BJ (cell line): Measurements from ENCODE around the gene ANKRD1. TPM values are rescaled to one million over a fixed set of nuclear protein-coding genes. Genes with fewer than 3 reads are reported as not detected.

Source experiments
- CTCF ChIA-PET: fragments of 350-600 bp; formaldehyde crosslinking; extraction: SDS; loops from one replicate; lab custom pipeline; 2021; ENCODE audit warnings: antibody characterized with exemption, inconsistent platforms; lab: Yijun Ruan, JAX
- POLR2A ChIA-PET: fragments of 300-600 bp; sonication (Branson Sonifier 250); formaldehyde crosslinking; extraction: SDS; loops from one replicate; lab custom pipeline; 2021; ENCODE audit warnings: antibody characterized with exemption; lab: Charles Lee
- DNase-seq: peaks from one replicate; pipeline ENCODE4 v3.0.0-alpha.2; 2011; ENCODE audit warnings: low read depth
- H3K27me3 ChIP-seq: 2 replicates; pipeline ENCODE4 v1.6.0; 2011; ENCODE audit warnings: low read length; ENCODE audit not compliant: control insufficient read depth, insufficient read depth
- H3K36me3 ChIP-seq: 2 replicates; pipeline ENCODE4 v1.5.1; 2011; ENCODE audit warnings: low read length; ENCODE audit not compliant: control insufficient read depth, insufficient read depth
- H3K4me3 ChIP-seq: 2 replicates; pipeline ENCODE4 v1.5.1; 2011; ENCODE audit warnings: low read depth, mild to moderate bottlenecking, control low read depth, low read length
- polyA plus RNA-seq: library from polyadenylated mRNA; depleted of rRNA; stranded (reverse); fragments of >200 nt; gene quantifications from 2 replicates; pipeline ENCODE4 v1.2.3, GENCODE V29; 2011
- TF ChIP-seq, protein P1 (sequence below): IDR thresholded peaks from 2 replicates; pipeline ENCODE4 v1.5.1; 2011; ENCODE audit warnings: low read depth, mild to moderate bottlenecking, control low read depth, inconsistent platforms, low read length, moderate library complexity; ENCODE audit not compliant: insufficient read depth

ANKRD1 gene
- polyA plus RNA-seq, 1 experiment = 2.2 TPM

- CTCF ChIA-PET = interaction anchor here (1.2 to 5.1 kb wide), 3 partner anchors 13 to 283 kb away, joined by 5 to 62 read pairs (median 6); no protein-coding TSS in a partner anchor
- TF ChIP-seq, protein P1, sequence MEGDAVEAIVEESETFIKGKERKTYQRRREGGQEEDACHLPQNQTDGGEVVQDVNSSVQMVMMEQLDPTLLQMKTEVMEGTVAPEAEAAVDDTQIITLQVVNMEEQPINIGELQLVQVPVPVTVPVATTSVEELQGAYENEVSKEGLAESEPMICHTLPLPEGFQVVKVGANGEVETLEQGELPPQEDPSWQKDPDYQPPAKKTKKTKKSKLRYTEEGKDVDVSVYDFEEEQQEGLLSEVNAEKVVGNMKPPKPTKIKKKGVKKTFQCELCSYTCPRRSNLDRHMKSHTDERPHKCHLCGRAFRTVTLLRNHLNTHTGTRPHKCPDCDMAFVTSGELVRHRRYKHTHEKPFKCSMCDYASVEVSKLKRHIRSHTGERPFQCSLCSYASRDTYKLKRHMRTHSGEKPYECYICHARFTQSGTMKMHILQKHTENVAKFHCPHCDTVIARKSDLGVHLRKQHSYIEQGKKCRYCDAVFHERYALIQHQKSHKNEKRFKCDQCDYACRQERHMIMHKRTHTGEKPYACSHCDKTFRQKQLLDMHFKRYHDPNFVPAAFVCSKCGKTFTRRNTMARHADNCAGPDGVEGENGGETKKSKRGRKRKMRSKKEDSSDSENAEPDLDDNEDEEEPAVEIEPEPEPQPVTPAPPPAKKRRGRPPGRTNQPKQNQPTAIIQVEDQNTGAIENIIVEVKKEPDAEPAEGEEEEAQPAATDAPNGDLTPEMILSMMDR = no peak
- H3K36me3 ChIP-seq = no peaks in the 10 kb centered on the region
- no peaks in the 10 kb centered on the region for H3K27me3 ChIP-seq
- DNase-seq = no peak
- POLR2A ChIA-PET = no interaction called here
- H3K4me3 ChIP-seq = no peak overlapping the region
These were observed 47.0 kb upstream of the ANKRD1 start for GRCh38 chr10:90967865-90968264.

DNA sequence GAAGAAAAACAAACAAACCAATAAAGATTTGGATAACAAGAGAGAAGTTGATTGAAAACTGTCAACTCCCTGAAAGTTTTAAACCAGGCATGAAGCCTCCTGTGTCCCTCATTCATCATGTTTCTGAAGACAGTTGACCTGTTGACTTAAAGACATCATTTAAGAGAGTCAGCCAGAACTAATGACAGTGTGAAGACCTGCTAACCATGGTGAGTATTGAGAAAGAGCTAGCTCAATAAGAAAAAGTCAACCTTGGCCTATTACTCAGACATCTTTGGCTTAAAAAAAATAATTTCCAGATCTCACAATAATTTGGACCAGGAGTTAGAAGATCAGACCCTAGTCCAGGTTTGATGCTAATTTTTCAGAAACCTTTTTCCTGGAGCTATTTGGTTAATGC, 45.3 kb upstream of the ANKRD1 start:
- TF ChIP-seq, protein P1 = no peak
- no peaks in the 10 kb centered on the region for H3K27me3 ChIP-seq
- DNase-seq = no peak
- ChIA-PET POLR2A (no interaction called here), CTCF (interaction anchor here (0.8 to 1.7 kb wide), 3 partner anchors 36 to 1041 kb away, joined by 3 to 5 read pairs (median 3); no protein-coding TSS in a partner anchor)
- H3K36me3 ChIP-seq = no peaks in the 10 kb centered on the region
- no peak overlapping the region for H3K4me3 ChIP-seq

GRCh38 chr10:90965720-90966119, 44.8 kb upstream of the ANKRD1 start:
- TF ChIP-seq, protein P1 = no peak
- CTCF ChIA-PET = interaction anchor here (0.8 to 1.7 kb wide), 4 partner anchors 36 to 1041 kb away, joined by 3 to 5 read pairs (median 4); no protein-coding TSS in a partner anchor
- POLR2A ChIA-PET = no interaction called here
- DNase-seq = no peak
- H3K4me3 ChIP-seq = no peak overlapping the region
- H3K27me3 ChIP-seq = no peaks in the 10 kb centered on the region
- no peaks in the 10 kb centered on the region for H3K36me3 ChIP-seq

DNA sequence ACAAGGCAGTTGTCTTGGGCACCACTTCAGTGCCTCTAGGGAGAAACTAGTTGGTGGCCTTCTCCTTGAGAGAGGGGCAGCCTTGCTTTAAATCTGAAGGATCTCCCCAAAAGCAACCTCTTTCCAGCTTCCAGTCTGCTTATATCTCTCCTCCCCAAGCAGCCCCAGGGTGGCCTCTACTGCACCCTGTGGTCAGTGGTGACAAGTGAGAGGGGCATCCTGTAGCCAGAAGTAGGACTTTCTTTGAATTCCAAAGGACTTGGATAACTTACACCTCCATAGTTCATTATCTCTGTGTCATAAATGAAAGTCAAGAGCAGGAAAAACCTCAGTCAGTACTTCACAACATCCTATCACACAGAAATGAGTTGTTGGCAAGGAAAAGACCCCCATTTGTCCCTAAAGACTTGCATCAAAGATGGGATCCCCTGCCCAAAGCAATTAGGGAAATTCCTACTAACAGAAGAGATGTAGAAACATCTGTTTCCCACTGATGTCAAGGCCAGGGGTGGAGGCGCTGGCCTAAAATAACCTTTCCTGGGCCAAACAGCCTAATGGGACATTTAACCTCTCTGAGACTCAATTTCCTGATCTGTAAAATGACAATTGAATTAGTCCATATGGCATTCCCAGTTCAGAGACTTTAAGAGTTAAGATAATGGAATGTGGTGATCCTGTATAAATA, 44.0 kb upstream of the ANKRD1 start:
- Histone ChIP-seq H3K27me3 (no peaks in the 10 kb centered on the region), H3K4me3 (no peak overlapping the region), H3K36me3 (no peaks in the 10 kb centered on the region)
- TF ChIP-seq, protein P1 = no peak
- DNase-seq = no peak
- POLR2A ChIA-PET = no interaction called here
- CTCF ChIA-PET = interaction anchor here (1.1 to 1.4 kb wide), 2 partner anchors 18 to 47 kb away, joined by 3 to 4 read pairs; no protein-coding TSS in a partner anchor

GRCh38 chr10:90963331-90963730, 42.4 kb upstream of the ANKRD1 start:
- ChIA-PET POLR2A (no interaction called here), CTCF (interaction anchor here (1.1 kb wide), 1 partner anchor 42 kb away, joined by 3 read pairs; the partner anchor contains the start of gene ANKRD1)
- TF ChIP-seq, protein P1 = no peak
- Histone ChIP-seq H3K4me3 (no peak overlapping the region), H3K27me3 (no peaks in the 10 kb centered on the region), H3K36me3 (no peaks in the 10 kb centered on the region)
- DNase-seq = no peak
